Measurements from ENCODE around the gene WEE1. TPM values are rescaled to one million over a fixed set of nuclear protein-coding genes. Genes with fewer than 3 reads are reported as not detected.

WEE1 gene
- total and polyA plus RNA-seq, 2 experiments from 2014 or later, result 79.2 to 101 TPM

- Histone ChIP-seq H3K27me3 (no peaks in the 10 kb centered on the region), H3K27ac (peak overlapping the region; percentile 96), H3K79me2 (no peaks in the 10 kb centered on the region), H3K9me3 (ENCODE audit: low read depth) (no peaks in the 10 kb centered on the region), H4K20me1 (ENCODE audit: insufficient read depth, poor library complexity, severe bottlenecking) (no peaks in the 10 kb centered on the region), H3K36me3 (replicated peaks; ENCODE audit: insufficient read depth, low read depth) (no peaks in the 10 kb centered on the region), H3K9me2 (replicated peaks; ENCODE audit: insufficient read depth) (no peaks in the 10 kb centered on the region), H3K4me1 (ENCODE audit: insufficient read depth) (peaks cover 23% of the 10 kb centered on the region), H3K4me2 (peak overlapping the region; percentile 78), H3K4me3 (peak overlapping the region; percentile 17), H2AFZ (peak overlapping the region; percentile 55)
- peak; percentile 97 for DNase-seq (ENCODE audit: low spot score)
- TF ChIP-seq EZH2 (IDR thresholded peaks at IDR 0.05; ENCODE audit: borderline replicate concordance) (no peak), EZH2phosphoT487 (IDR thresholded peaks at IDR 0.05; ENCODE audit: low read depth, severe bottlenecking, unreplicated experiment) (no peak), CTCF (IDR thresholded peaks at IDR 0.05; ENCODE audit: poor library complexity) (peak; percentile 98)
- 5% methylated on average over 34 of the region's 35 CpGs for WGBS (ENCODE audit: low lambda C conversion rate, missing lambda C conversion rate)
Observed at GRCh38 chr11:9613118-9613829, 39.8 kb downstream of the WEE1 start.

GRCh38 chr11:9613830-9614762 lies 40.6 kb downstream of the WEE1 start:
- peak; percentile 94 for DNase-seq (ENCODE audit: low spot score)
- Histone ChIP-seq H3K79me2 (no peaks in the 10 kb centered on the region), H3K27me3 (no peaks in the 10 kb centered on the region), H3K4me3 (peak overlapping the region; percentile 17), H4K20me1 (ENCODE audit: insufficient read depth, poor library complexity, severe bottlenecking) (no peaks in the 10 kb centered on the region), H3K9me2 (replicated peaks; ENCODE audit: insufficient read depth) (no peaks in the 10 kb centered on the region), H3K4me1 (ENCODE audit: insufficient read depth) (peaks cover 23% of the 10 kb centered on the region), H3K27ac (peak overlapping the region; percentile 96), H2AFZ (peak overlapping the region; percentile 86), H3K36me3 (replicated peaks; ENCODE audit: insufficient read depth, low read depth) (no peaks in the 10 kb centered on the region), H3K9me3 (ENCODE audit: low read depth) (no peaks in the 10 kb centered on the region), H3K4me2 (peak overlapping the region; percentile 78)
- no peak for TF ChIP-seq EZH2 (IDR thresholded peaks at IDR 0.05; ENCODE audit: borderline replicate concordance)
- TF ChIP-seq CTCF (IDR thresholded peaks at IDR 0.05; ENCODE audit: poor library complexity), result peak; percentile 79
- TF ChIP-seq EZH2phosphoT487 (IDR thresholded peaks at IDR 0.05; ENCODE audit: low read depth, severe bottlenecking, unreplicated experiment), result no peak
- 4% methylated on average over 50 of the region's 54 CpGs for WGBS (ENCODE audit: low lambda C conversion rate, missing lambda C conversion rate)

DNA sequence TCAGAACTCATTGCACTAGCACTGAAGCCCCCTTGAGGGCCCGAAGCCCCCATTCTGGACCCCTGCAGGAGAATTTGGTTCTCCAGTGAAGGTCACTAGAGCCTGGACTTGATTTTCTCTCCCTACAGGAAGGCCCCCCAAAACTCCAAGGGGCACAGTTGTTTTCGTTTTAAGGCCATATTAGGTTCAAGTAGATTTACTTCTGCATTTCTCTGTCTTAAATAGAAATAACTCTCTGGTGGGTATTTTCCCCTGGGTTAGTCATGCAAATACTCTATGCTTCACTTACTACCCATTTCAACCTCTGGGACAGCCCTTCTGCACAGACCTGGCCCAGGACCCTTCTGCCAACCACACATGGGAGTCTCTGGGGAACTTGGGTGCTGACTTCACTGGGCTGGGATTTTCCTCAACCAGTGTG lies 41.6 kb downstream of the WEE1 start:
- WGBS (ENCODE audit: low lambda C conversion rate, missing lambda C conversion rate), result 81% methylated on average over 2 of the region's 2 CpGs
- Histone ChIP-seq H3K4me2 (peak overlapping the region; percentile 78), H3K4me1 (ENCODE audit: insufficient read depth) (peaks cover 23% of the 10 kb centered on the region), H3K79me2 (no peaks in the 10 kb centered on the region), H3K36me3 (replicated peaks; ENCODE audit: insufficient read depth, low read depth) (no peaks in the 10 kb centered on the region), H3K27ac (peak overlapping the region; percentile 96), H2AFZ (no peak overlapping the region), H3K9me3 (ENCODE audit: low read depth) (no peaks in the 10 kb centered on the region), H3K4me3 (no peak overlapping the region), H4K20me1 (ENCODE audit: insufficient read depth, poor library complexity, severe bottlenecking) (no peaks in the 10 kb centered on the region), H3K9me2 (replicated peaks; ENCODE audit: insufficient read depth) (no peaks in the 10 kb centered on the region), H3K27me3 (no peaks in the 10 kb centered on the region)
- no peak for TF ChIP-seq EZH2phosphoT487 (IDR thresholded peaks at IDR 0.05; ENCODE audit: low read depth, severe bottlenecking, unreplicated experiment)
- no peak for TF ChIP-seq CTCF (IDR thresholded peaks at IDR 0.05; ENCODE audit: poor library complexity)
- no peak for TF ChIP-seq EZH2 (IDR thresholded peaks at IDR 0.05; ENCODE audit: borderline replicate concordance)
- DNase-seq (ENCODE audit: low spot score), result no peak

Measured in hepatocyte (in vitro differentiated cells).